HG02571 (cell line): ENCODE results near the gene GIGYF2.

Experiments
- ATAC-seq: cut with Tn5 transposase; IDR thresholded peaks from one replicate; pipeline ENCODE4 v1.9.1; 2021; ENCODE audit warnings: mild to moderate bottlenecking, moderate library complexity; ENCODE audit not compliant: unreplicated experiment

Gene GIGYF2

DNA sequence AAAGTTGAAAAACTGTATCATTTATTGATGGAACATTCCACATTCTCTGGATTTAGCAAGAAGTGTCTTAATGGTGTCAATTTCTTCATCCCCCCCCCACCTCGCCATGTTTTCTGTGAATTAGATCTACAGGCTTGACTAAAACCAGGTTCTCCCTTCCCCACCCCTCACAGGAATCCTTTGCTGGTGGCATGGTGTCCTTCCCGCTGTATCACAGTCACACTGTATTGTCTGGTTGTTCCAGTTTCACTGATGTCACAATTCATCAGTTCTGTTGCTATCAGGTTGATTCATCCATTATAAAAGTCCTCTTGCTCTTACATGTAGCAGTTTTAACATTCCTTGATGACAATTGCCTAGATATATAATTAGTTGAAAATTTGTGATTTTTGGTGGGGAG lies 166.9 kb downstream of the GIGYF2 start:
- no peak for ATAC-seq

DNA sequence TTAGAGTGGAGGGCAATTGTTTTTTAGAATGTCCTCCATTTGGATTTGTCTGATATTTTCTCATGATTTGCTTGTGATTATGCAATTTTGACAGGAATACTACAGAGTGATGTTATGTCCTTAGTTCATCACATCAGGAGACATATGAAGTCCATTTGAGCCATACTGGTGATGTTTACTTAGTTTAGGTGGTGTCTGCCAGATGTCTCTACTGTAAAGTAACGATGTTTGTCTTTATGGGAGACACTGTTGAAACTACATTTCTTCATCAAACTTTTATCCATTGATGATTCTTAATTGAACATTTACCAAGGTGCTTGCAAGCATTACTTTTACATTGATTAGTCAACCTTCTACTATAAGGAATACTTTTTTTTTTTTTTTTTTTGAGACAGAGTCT lies 168.0 kb downstream of the GIGYF2 start:
- no peak for ATAC-seq

DNA sequence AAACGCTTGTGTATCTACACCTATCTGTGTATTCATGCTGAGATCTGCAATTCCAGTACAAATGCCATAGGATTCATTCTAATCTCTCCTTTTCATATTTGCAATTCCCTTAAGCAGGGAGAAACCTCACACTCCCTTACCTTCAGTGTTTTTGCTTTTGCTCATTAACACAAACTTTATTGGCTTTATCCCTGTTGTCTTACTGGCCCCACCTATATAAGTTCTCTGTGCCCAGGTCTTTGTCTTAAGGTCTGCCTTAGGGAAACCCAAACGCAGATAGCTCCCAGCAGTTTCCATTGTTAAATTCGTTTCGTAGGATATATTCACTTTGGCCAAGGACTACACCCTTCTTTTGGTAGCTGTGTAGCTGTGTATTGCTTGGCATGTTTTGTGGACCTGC lies 169.0 kb downstream of the GIGYF2 start:
- ATAC-seq = no peak

DNA sequence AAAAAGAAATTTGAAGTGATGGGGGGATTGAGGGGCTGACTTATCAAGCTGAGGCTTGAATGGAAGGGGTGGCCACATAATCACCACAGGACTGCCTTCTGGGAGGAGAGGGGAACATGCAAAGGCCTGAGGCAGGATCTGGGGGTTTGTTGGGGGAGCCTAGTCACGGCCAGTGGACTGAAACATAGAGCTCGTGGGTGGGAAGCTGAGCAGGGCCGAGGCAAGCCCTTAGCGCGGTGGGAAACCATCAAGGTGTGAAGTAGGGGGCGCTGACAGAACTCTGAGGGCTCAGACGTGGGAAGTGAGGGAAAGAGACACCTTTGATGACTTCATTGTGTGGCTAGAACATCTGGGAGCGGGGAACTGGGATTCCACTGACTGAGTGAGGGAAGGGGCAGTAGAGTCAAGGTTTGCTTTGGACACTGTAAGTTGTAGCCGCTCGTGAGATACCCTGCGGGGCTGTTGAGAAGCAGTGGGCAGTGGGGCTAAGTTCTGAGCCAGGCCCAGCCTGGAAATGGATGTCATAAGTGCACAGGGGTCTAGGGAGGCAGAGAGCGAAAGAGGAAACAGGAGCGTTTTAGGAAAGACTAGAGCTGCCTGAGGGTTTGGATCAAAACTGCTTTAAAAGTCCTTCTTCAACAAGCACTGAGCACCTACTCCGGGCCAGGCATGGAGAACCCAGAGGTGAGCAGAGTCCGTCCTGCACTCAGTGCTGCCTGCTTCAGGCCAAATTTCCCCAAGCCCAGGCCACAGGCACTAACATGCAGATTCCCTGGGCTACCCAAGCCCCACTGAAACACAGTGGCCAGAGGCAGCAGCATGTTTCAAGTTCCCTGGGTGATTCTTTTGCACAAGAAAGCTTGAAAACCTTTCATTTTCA lies 172.2 kb downstream of the GIGYF2 start:
- no peak for ATAC-seq

DNA sequence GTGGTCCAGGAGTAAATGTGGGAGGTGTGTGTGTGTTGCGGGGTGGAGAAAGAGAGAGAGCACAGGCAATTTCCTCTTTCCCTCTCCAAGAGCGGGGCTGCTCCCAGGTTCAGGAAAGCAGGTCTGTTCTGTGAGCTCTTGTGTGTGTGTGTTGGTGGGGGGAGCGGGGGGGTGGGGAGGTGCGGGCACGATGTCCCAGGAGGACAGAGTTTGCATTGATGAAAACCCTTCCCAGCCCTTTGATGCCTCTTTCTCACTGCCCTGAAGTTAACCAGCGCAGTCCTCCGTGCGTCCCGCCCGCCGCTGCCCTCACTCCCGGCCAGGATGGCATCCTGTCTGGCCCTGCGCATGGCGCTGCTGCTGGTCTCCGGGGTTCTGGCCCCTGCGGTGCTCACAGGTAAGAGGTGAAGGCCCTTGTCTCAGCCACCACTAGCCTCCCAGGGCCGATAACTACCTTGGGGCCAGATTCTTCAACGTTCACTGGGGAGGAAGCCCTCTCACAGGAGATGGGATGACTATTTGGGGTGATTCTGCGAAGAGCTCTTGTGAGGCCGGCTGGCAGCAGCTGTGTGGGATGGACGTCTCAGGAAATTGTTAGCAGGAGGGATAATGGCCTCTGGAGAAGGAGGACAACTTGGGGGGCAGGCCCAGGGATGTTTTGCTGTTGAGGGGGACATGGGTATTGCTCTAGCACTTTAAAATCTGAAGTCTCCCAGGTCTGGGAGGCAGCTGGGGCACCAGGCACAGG lies 173.1 kb downstream of the GIGYF2 start, which contains the start of gene SNORC:
TSS of gene SNORC (plus strand) at position 247 of the 748 bp plus-strand sequence. CDS start at position 325, 78 bp downstream.
- no peak for ATAC-seq

DNA sequence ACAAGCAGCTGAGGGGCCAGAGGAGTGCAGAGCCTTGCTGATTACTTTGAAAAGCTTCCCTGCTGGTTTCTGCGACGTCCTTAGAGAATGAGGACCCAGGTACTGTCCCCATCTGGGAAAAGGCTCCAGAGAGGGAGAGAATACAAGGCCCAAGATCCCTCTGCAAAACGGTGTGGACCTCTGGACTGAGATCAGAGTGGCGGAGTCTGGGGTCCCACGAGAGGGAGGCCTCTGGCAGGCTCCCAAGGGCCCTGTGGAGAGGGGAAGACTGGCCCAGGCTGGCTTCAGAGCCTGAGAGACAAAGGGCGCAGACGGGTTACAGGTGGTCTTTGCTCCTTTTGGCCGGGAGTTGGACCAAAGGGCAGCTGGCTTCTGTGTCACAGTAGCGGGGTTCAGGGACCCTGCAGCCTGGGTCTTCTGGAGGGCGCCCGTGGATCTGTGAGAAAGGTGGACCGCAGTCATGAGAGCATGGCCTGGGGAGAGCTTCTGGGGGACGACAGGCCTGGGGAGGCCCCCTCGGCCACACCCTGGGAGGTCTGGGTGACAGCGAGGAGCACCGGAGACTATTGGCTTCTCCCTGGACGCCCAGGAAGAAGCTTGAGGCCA lies 173.7 kb downstream of the GIGYF2 start:
- no peak for ATAC-seq

DNA sequence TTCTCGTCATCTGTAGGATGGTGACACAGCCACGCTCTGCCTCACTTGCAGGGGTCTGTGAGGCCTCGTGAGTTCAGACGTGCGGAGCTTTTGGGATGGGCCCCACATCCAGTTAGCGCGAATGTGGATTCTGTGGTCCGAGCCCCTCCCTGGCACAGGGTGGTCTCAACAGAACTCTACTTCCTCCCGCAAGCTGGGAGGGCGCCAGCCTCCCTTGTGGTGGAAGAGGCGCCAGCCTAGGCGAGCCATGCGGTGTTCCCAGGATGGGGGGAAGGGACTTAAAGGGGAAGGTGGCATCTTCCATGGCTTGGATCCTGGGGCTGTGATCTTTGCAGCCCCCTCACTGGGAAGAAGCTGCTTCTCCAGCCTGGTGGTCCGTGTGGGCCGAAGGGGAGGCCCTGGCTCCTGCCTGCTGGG lies 174.3 kb downstream of the GIGYF2 start:
- ATAC-seq = no peak

DNA sequence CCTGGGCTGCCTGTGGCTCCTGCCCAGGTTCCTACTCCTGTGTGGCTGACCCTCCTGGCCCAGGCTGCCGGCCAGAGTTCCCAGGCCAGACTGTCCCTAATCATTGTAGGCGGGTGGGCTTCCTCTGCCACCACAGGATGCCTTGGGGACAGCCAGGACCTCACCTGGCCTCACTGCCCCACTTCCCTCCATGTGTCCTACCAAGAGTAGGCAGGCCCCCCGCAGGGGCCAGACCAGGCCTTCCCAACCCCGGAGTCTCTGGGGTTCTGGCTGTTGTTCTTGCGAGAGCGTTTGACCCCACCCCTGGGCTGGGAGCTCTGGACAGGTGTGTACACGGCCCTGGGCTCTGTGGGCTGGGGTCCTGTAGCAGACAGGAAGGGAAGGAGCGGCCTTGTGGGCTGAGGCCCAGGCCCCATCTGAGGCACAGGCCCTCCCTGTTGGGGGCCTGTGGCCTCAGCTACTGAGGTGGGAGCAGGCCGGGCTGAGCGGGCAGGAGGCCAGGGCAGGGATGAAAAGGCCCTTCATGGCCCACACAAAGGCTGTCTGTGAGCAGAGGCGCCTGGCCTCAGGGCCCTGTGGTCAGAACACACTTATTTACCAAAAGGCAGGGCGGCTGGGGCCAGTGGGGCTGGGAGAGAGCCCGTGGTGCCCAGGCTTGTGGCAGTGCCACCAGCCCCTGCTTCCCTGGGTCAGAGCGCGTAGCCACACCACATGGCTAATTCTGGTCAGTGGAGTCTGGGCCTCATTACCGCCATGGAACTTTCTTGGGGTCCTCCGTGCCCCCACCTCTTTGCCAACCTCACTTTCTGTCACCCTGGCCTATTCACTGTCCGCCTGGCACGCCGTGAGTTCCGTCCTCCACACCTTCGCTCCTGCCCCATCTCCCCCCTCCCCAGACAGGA lies 175.0 kb downstream of the GIGYF2 start:
- ATAC-seq = no peak

DNA sequence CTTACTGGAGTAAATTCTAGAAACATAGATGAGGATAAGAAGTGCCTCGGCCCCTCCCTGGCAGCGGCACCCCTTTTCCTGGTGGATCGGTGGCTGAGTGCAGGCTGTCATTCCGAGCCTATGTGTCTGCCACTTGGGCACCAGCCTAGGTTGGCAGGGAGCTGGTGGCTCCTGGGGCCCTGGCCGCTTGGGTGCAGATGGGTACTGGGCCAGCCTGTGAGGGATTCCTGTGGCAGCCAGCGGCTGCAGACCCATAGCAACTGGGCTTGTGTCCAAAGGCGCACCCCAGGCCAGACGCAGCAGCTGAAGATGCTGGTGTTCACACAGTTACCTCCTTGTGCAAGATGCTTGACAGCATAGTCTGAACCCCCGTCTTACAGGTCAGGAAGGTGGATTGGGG lies 175.7 kb downstream of the GIGYF2 start:
- ATAC-seq = no peak

DNA sequence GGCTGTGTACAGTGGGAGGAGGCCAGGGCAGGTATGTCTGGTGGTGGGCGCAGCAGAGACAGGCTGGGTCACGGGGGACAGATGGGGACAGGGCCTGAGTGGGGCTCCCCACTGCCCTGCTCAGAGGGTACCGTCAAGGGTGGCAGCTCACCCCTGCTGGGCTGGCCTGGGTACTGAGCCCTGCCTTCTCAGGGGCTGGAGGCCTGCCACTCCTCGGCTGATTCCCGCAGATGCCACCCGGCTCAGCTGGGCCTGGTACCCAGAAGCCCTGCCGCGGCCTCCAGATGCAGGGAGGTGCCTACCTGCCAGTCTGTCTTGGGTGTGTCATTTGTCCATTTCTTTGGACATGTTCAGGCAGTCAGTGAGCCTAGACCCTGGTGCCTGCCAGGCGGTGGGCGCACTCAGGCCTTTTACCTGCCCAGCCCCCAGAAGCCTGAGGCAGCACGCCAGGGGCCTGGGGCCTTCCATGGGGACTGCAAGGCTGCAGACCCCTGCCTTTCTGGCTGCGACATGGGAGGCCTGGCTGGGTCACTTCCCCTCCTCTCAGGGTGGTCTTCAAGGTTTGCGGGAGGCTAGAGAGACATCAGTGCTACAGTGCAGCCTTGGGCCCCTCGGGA lies 176.3 kb downstream of the GIGYF2 start:
- no peak for ATAC-seq

DNA sequence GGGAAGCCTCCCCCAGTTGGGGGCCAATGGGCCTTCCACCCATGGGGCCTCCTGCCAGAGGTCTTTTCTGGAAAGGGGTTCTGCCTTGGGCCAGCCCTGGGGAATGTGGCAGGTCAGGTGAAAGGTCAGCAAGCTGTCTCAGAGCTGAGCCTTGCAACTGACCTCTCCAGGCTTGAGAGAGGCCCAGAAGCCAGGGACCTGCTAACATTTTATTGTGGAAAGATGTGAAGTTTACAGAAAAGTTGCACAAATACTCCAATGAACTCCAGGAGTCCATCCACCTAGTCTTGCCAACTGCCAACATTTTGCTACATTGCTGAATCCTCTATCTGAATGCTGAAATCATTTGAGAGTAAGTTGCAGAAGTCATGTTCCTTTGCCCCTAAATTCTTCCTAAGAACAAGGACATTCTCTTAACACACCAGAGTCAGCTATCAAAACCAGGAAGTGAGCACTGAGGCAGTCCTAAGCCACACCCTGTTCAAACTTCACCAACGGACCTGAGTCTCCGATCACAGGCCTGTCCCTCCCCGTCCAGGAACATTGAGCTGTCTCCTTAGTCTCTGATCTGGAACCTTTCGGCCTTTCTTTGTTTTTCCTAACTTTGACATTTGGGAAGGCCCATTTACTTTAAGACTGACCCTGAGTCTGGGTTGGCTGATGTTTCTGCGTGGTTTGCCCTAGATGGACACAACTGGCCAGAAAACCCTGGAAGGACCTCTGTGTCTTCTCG lies 176.9 kb downstream of the GIGYF2 start:
- no peak for ATAC-seq

DNA sequence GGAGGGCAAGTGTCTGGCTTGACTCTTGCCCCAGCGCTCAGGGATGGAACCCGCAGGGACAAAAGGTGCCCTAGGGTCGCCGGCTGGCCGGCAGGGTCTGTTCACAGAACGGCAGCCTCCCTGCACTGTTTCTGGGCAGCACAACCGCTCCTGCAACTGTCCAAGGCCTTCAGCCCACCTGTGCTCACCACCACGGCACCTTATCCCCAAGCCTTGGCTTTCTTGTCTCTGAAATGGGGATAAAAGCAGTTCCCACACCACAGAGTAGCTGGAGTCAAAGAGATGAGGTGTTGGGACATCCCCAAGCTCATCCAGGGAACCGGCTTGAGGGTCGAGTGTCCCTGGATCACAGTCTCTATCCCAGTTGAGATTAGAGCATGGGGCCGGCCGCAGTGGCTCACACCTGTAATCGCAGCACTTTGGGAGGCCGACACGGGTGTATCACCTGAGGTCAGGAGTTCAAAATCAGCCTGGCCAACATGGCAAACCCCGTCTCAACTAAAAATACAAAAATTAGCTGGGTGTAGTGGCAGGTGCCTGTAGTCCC lies 177.6 kb downstream of the GIGYF2 start:
- no peak for ATAC-seq

DNA sequence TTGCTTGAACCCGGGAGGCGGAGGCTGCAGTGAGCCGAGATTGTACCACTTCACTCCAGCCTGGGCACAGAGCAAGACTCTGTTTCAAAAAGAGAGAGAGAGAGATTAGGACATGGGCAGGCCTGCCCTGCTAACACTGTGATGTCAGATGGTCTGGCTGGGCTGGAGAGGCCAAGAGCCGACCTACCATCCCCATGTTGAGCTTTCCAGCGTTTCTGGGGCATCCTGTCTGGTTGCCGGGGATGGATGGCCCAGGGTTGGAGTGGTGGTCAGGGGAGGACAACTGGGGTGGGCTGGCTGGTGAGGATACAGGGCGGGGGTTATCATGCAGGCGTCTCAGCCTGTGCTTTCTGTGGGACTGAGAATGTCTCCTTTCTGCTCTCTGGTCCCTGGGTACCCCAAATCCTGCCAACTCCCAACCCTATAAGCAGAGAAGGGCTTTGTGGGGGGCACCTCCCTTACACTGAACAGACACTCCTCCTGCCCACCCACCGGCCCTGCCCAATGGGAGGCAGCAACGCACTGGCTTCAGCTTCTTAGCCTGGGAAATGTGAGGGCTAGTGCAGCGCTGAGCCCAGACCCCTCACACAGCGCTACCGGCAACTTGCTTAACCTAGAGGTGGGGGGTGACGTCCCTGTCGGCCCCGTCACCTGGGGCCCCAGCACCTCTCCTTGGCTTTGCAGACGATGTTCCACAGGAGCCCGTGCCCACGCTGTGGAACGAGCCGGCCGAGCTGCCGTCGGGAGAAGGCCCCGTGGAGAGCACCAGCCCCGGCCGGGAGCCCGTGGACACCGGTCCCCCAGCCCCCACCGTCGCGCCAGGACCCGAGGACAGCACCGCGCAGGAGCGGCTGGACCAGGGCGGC lies 178.4 kb downstream of the GIGYF2 start:
- ATAC-seq = no peak

DNA sequence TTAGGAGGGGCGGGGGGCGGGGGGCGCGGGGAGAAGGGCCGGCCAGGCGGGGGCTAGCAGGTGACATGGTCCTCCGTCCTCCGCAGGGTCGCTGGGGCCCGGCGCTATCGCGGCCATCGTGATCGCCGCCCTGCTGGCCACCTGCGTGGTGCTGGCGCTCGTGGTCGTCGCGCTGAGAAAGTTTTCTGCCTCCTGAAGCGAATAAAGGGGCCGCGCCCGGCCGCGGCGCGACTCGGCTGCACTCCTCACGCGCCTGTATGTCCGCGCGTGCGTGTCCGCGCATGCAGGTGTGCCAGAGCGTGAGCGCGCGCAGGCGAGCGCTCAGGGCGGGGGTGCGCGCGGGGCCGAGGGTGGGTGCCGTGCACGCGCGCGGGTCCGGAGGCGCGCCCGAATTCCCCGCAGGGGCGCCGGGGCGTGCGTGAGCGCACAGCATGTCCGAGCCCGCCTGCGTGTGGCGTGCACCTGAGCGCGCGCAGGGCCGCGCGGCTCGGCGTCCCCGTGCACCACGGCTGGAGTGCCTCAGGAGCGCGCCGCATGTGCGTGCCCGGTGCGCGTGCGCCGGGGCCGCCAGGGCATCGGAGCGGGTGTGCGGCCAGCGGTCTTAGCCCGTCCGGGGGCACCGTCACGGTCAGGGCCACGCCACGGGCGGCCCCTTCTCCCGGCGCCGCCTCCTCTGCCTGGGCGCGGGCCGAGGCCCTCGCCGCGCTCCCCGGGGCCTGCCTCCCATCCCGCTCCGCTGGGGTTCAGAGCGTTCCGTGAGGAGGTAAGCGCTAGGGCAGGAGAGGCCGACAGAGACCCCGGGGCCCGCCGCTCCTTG lies 179.2 kb downstream of the GIGYF2 start:
- no peak for ATAC-seq

DNA sequence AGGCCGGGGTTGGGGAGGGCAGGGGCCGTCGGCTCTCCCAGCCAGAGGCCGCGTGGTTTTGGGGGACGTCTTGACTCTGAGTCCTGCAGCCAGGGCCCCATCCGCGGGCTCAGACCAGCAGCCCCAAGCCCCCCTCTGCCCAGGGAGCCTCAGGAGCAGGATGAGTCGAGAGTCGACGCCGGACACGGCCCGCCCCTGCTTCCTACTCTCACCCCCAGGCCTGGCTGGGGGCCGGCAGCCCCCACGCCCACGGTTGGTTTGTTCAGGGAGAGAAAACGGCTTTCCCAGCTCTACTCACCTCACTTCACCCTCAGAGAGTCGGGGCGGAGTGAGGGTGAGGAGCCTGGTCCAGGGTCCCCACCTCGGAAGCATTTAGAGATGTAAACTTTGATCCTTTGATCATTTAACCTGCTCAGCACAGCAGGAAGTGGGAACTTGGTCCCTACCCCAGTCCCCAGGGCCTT lies 179.9 kb downstream of the GIGYF2 start:
- ATAC-seq = no peak

DNA sequence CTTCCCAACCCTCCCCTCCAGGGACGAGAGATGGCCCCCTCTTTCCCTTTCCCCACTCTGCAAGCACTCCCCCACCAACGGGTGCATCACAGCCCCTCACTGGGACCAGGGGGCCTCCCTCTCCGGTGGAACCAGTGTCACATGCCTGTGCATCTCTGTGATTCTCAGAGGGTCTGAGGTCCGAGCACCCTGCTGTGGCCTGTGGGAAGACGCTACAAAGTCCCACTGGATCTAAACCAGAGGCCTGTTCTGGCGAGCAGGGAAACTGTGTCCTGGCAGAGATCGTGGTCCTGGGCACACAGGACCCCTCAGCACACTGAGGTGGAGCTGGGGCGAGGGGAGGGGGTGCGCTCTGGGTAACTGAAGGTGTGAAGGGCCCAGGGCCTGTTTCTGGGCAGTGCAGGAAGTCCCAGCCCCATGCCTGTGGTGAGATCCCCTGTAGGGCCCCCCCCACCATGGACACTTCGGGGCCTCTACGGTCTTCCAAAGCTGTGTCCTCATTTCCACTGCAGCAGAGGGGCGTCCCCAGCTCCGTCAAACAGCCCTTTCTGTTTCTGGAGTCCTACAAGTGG lies 180.9 kb downstream of the GIGYF2 start:
- no peak for ATAC-seq
